K562 (cell line): ENCODE results near the gene LTK. TPM values are rescaled to one million over a fixed set of nuclear protein-coding genes. Genes with fewer than 3 reads are reported as not detected.
A peak's percentile ranks its signal among the peaks of the same experiment; 100 is the strongest.

Source experiments
- ATAC-seq: fragments of 200-7000 bp; cut with Tn5 transposase; 3 replicates; pipeline ENCODE4 v1.9.1; 2020; ENCODE audit warnings: moderate library complexity
- BruUV-seq: library from RNA; stranded (reverse); fragments of 400-500 nt; replicated peaks from 2 replicates; lab custom pipeline; 2021; lab: Mats Ljungman, UMichigan
- CTCF ChIA-PET: fragments of 300-600 bp; formaldehyde crosslinking; extraction: SDS; loops from one replicate; lab custom pipeline; 2021; ENCODE audit warnings: low intra/inter-chr PET ratio; lab: Yijun Ruan, JAX
- POLR2A ChIA-PET: fragments of 300-600, 350-650 bp; sonication (Branson Sonifier 250); formaldehyde crosslinking; extraction: SDS; loops from one replicate; lab custom pipeline; 2021; ENCODE audit warnings: antibody characterized with exemption, inconsistent platforms; lab: Yijun Ruan, JAX
- DNase-seq, 4 experiments: peaks; one replicate each; pipeline versions ENCODE4 v3.0.0 to v3.0.0-alpha.2; 2011 to 2018; ENCODE audit warnings: low spot score in 3 of 4, mixed read lengths in 3 of 4; ENCODE audit errors: extremely low read depth in 1 of 4
- FAIRE-seq: peaks from 2 replicates; lab custom pipeline; 2011; peaks lifted over from hg19 to GRCh38; lab: Jason Lieb, UNC
- H2AFZ ChIP-seq: 2 replicates; pipeline ENCODE4 v1.6.0; 2011; ENCODE audit warnings: low read depth, low read length, control low read depth, inconsistent platforms
- H3K27ac ChIP-seq: fragments of 200-600 bp; 3 replicates; pipeline ENCODE4 v1.8.0; 2011; ENCODE audit warnings: low read depth, mild to moderate bottlenecking, control low read depth, inconsistent platforms, low read length, moderate library complexity, mixed read lengths; ENCODE audit errors: extremely low read depth
- H3K27me3 ChIP-seq, 2 experiments: fragments of 300-600 bp in 1 of 2; 2 replicates in 1 of 2; 3 replicates in 1 of 2; pipeline versions ENCODE4 v1.6.0 to v1.8.0; 2011; ENCODE audit warnings: inconsistent platforms in 2 of 2, low read length in 2 of 2, mild to moderate bottlenecking in 1 of 2, mixed read lengths in 1 of 2, moderate library complexity in 1 of 2; ENCODE audit not compliant: control insufficient read depth in 2 of 2, insufficient read depth in 2 of 2
- H3K36me3 ChIP-seq: fragments of 300-600 bp; 3 replicates; pipeline ENCODE4 v1.8.0; 2011; ENCODE audit warnings: mild to moderate bottlenecking, low read length, inconsistent platforms; ENCODE audit not compliant: control insufficient read depth, insufficient read depth
- H3K4me1 ChIP-seq, 2 experiments: fragments of 200-600 bp in 1 of 2; replicated peaks in 1 of 2; 2 replicates in 1 of 2; 3 replicates in 1 of 2; pipeline versions ENCODE4 v1.5.1 to v1.8.0; 2011; ENCODE audit warnings: inconsistent platforms in 2 of 2, low read length in 2 of 2, mild to moderate bottlenecking in 1 of 2, mixed read lengths in 1 of 2, moderate library complexity in 1 of 2; ENCODE audit not compliant: control insufficient read depth in 2 of 2, insufficient read depth in 2 of 2
- H3K4me2 ChIP-seq: 2 replicates; pipeline ENCODE4 v1.6.1; 2011; ENCODE audit warnings: low read length, control low read depth, inconsistent platforms, mixed read lengths; ENCODE audit not compliant: insufficient read depth
- H3K4me3 ChIP-seq: fragments of 200-600 bp; sonication (generic), shearing (Covaris generic); 2 replicates; pipeline ENCODE4 v1.5.1; 2016; ENCODE audit warnings: control low read depth, inconsistent platforms
- H3K79me2 ChIP-seq: fragments of 200-600 bp; 3 replicates; pipeline ENCODE4 v1.8.0; 2011; ENCODE audit warnings: low read length, inconsistent platforms; ENCODE audit not compliant: control insufficient read depth, insufficient read depth
- H3K9ac ChIP-seq, 2 experiments: 2 replicates each; pipeline versions ENCODE4 v1.6.0 to v1.6.1; 2011; ENCODE audit warnings: low read depth in 2 of 2, low read length in 2 of 2, control low read depth in 1 of 2, inconsistent platforms in 1 of 2, mild to moderate bottlenecking in 1 of 2, mixed read lengths in 1 of 2; ENCODE audit not compliant: insufficient read depth in 1 of 2
- H3K9me1 ChIP-seq: one replicate; pipeline ENCODE4 v1.6.0; 2011; ENCODE audit warnings: inconsistent platforms, mild to moderate bottlenecking, low read length, moderate library complexity; ENCODE audit not compliant: control insufficient read depth, insufficient read depth
- H3K9me3 ChIP-seq: replicated peaks from 2 replicates; pipeline ENCODE4 v1.5.1; 2011; ENCODE audit warnings: low read depth, low read length, inconsistent platforms; ENCODE audit not compliant: control insufficient read depth, insufficient read depth
- H4K20me1 ChIP-seq: replicated peaks from 2 replicates; pipeline ENCODE4 v1.6.1; 2011; ENCODE audit warnings: low read length, inconsistent platforms, mixed read lengths; ENCODE audit not compliant: control insufficient read depth, insufficient read depth
- ATF3 ChIP-seq, 2 experiments: fragments of 450-650 bp in 1 of 2; sonication (generic) in 1 of 2; formaldehyde crosslinking in 1 of 2; IDR thresholded peaks in 1 of 2; conservative IDR thresholded peaks in 1 of 2; 2 replicates each; pipeline versions ENCODE4 v1.6.1 to v1.8.1; 2016 to 2023; ENCODE audit warnings: mild to moderate bottlenecking in 2 of 2, moderate library complexity in 2 of 2, inconsistent platforms in 1 of 2, missing genetic modification reagents in 1 of 2
- CHD1 ChIP-seq: fragments of 200-600 bp; sonication (generic); IDR thresholded peaks from one replicate; pipeline ENCODE4 v1.6.1; 2012; ENCODE audit warnings: mild to moderate bottlenecking, moderate library complexity, low read length, inconsistent platforms
- JUN ChIP-seq, 2 experiments: sonication (generic) in 1 of 2; formaldehyde crosslinking in 1 of 2; IDR thresholded peaks; 2 replicates each; pipeline versions ENCODE4 v1.6.1 to v1.8.0; 2012 to 2022; ENCODE audit warnings: borderline replicate concordance in 2 of 2, mild to moderate bottlenecking in 2 of 2, improper control_type of control experiment in 1 of 2, low read depth in 1 of 2, low read length in 1 of 2, missing genetic modification reagents in 1 of 2
- MTA2 ChIP-seq: fragments of 450-650 bp; IDR thresholded peaks from 2 replicates; pipeline ENCODE4 v1.6.1; 2016; ENCODE audit warnings: low read depth
- NR1H2 ChIP-seq: sonication (generic); formaldehyde crosslinking; IDR thresholded peaks from 2 replicates; pipeline ENCODE4 v1.4.0; 2020; ENCODE audit warnings: mild to moderate bottlenecking, missing genetic modification reagents
- SPI1 ChIP-seq: IDR thresholded peaks from 2 replicates; pipeline ENCODE4 v1.6.1; 2011; ENCODE audit warnings: low read depth, low read length, control low read depth, borderline replicate concordance
- STAT5B ChIP-seq: fragments of 250-450 bp; sonication (Bioruptor Pico); IDR thresholded peaks from 2 replicates; pipeline ENCODE4 v1.8.0; 2021; ENCODE audit warnings: mild to moderate bottlenecking, inconsistent platforms
- TFAP4 ChIP-seq: sonication (generic); formaldehyde crosslinking; IDR thresholded peaks from 2 replicates; pipeline ENCODE4 v1.8.0; 2022; ENCODE audit warnings: missing genetic modification reagents, mild to moderate bottlenecking, moderate library complexity, borderline replicate concordance
- ZNF507 ChIP-seq: conservative IDR thresholded peaks from 2 replicates; pipeline ENCODE4 v1.6.1; 2017; ENCODE audit warnings: missing genetic modification characterization, missing compliant biosample characterization
- WGBS: fragments of 100-300 bp; shearing (Covaris generic); methylation state at CpG from one replicate; pipeline ENCODE4 v1.1.6; 2016; ENCODE audit warnings: low coverage, mixed read lengths; ENCODE audit not compliant: insufficient coverage; ENCODE audit errors: missing lambda C conversion rate; 5-methylcytosine and 5-hydroxymethylcytosine counted together
- in situ Hi-C: fragments of 300-500 bp; cut with MboI; formaldehyde crosslinking; loops from 4 replicates; pipeline ENCODE4 v1.15.0; 2018; ENCODE audit warnings: inconsistent platforms, mixed read lengths
- intact Hi-C: fragments of 100-400 bp; cut with micrococcal nuclease; formaldehyde crosslinking; loops from 2 replicates; pipeline ENCODE4 v1.14.2; 2022
- polyA plus RNA-seq, 8 experiments: library from polyadenylated mRNA; depleted of rRNA in 4 of 8; stranded (reverse) in 5 of 8; unstranded in 3 of 8; fragments of >200 nt; fragmentation: Nextera tagmentation in 2 of 8; fragmentation: Illumina TruSeq in 1 of 8; extraction: Ambion mirVana in 2 of 8; extraction: Trizol in 1 of 8; gene quantifications; 2 replicates each; pipeline versions ENCODE4 v1.2.1 to v1.2.3, GENCODE V29; 2011 to 2014; ENCODE audit warnings: inconsistent platforms in 1 of 8, missing spikeins in 1 of 8
- total RNA-seq, 7 experiments: library from RNA; depleted of rRNA in 6 of 7; stranded (reverse); fragments of >200 nt in 6 of 7; fragmentation: Illumina TruSeq in 2 of 7; extraction: Trizol in 2 of 7; gene quantifications; 2 replicates each; pipeline versions ENCODE4 v1.2.1 to v1.2.3, GENCODE V29; 2011 to 2021; ENCODE audit warnings: low replicate concordance in 1 of 7
- TF ChIP-seq, protein P1 (sequence below): sonication (generic); formaldehyde crosslinking; IDR thresholded peaks from 2 replicates; pipeline ENCODE4 v1.4.0; 2020; ENCODE audit warnings: mild to moderate bottlenecking, missing genetic modification reagents

Gene LTK
- total and polyA plus RNA-seq, 9 of the 15 experiments (the other 6 are each of a cell fraction or from before 2014, with no cell fraction given) = 0.25 to 4.4 (median 1.8) TPM

DNA sequence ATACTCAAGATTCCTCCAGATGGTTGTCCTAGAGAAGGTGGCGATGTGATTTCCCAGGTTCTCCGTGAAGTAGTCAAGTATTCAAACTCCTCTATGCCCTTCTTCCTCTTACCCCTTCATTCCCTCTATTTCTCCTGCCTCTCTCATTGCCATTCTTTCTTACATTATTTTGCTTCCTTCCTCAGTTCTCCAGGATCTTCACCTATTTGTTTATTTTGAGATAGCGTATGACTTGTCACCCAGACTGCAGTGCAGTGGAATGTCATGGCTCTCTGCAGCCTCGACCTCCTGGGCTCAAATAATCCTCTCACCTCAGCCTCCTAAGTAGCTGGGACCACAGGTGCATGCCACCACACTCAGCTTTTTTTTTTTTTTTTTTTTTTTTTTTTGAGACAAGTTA lies 21.7 kb downstream of the LTK start:
- CTCF ChIA-PET = no interaction called here
- Histone ChIP-seq H3K9me3 (no peaks in the 10 kb centered on the region), H2AFZ (no peak overlapping the region), H3K4me1 (peaks cover 23 to 45% of the 10 kb centered on the region in 2 experiments), H3K27me3 (no peaks in the 10 kb centered on the region), H4K20me1 (no peaks in the 10 kb centered on the region), H3K9me1 (no peaks in the 10 kb centered on the region), H3K36me3 (peaks cover 3% of the 10 kb centered on the region; the same call in 1 of the 3 replicates), H3K79me2 (peaks cover 30% of the 10 kb centered on the region), H3K4me2 (no peak overlapping the region), H3K9ac (0 out of 4 replicates have a peak overlapping the region, but pooled peaks of 1 of the 2 experiments have one; percentile 22), H3K4me3 (no peak overlapping the region), H3K27ac (no peak overlapping the region)
- no peak for TF ChIP-seq MTA2
- TF ChIP-seq, protein P1, sequence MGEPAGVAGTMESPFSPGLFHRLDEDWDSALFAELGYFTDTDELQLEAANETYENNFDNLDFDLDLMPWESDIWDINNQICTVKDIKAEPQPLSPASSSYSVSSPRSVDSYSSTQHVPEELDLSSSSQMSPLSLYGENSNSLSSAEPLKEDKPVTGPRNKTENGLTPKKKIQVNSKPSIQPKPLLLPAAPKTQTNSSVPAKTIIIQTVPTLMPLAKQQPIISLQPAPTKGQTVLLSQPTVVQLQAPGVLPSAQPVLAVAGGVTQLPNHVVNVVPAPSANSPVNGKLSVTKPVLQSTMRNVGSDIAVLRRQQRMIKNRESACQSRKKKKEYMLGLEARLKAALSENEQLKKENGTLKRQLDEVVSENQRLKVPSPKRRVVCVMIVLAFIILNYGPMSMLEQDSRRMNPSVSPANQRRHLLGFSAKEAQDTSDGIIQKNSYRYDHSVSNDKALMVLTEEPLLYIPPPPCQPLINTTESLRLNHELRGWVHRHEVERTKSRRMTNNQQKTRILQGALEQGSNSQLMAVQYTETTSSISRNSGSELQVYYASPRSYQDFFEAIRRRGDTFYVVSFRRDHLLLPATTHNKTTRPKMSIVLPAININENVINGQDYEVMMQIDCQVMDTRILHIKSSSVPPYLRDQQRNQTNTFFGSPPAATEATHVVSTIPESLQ (CRISPR knock-in tag) = no peak
- ATAC-seq (no peak), FAIRE-seq (no peak), DNase-seq (no peak)
- in situ Hi-C loops (no loop called here), intact Hi-C loops (loop anchor here (5.0 kb wide), 1 partner anchor 480 kb away; the partner anchor contains the start of gene EHD4)
- BruUV-seq = no TSS peak
- WGBS = 79% methylated on average over 4 of the region's 4 CpGs
- POLR2A ChIA-PET = no interaction called here

GRCh38 chr15:41490355-41490754 lies 23.3 kb downstream of the LTK start:
- Histone ChIP-seq H3K9ac (peak overlapping the region in 1 of 2 experiments; percentile 10; a peak in 1 of 4 replicates), H4K20me1 (no peaks in the 10 kb centered on the region), H3K4me3 (no peak overlapping the region), H3K9me3 (no peaks in the 10 kb centered on the region), H3K4me2 (no peak overlapping the region), H3K9me1 (no peaks in the 10 kb centered on the region), H2AFZ (no peak overlapping the region), H3K27ac (peak overlapping the region; percentile 39; the same call in 1 of the 3 replicates), H3K4me1 (peaks cover 12 to 41% of the 10 kb centered on the region in 2 experiments), H3K27me3 (no peaks in the 10 kb centered on the region), H3K36me3 (no peaks in the 10 kb centered on the region; the same call in 2 of the 3 replicates), H3K79me2 (peaks cover 15% of the 10 kb centered on the region)
- peak; percentile 61 for FAIRE-seq
- ATAC-seq = no peak
- ChIA-PET CTCF (no interaction called here), POLR2A (interaction anchor here (1.2 kb wide), 1 partner anchor 67 kb away, joined by 5 read pairs; no protein-coding TSS in a partner anchor)
- WGBS = 31% methylated on average over 4 of the region's 4 CpGs
- in situ Hi-C loops (no loop called here), intact Hi-C loops (loop anchor here (5.0 kb wide), 1 partner anchor 482 kb away; the partner anchor contains the start of gene EHD4)
- peak; percentile 46 to 62 (median 50) for DNase-seq
- BruUV-seq = no TSS peak
- TF ChIP-seq SPI1 (no peak), JUN (IDR thresholded peaks at IDR 0.05; ENCODE audit: borderline replicate concordance, low read depth, low read length) (peak; percentile 93), JUN (CRISPR knock-in tag; IDR thresholded peaks at IDR 0.05; ENCODE audit: borderline replicate concordance) (peak; percentile 90; the same call in 1 of the 2 replicates), NR1H2 (no peak), STAT5B (CRISPR knock-in tag) (no peak), TFAP4 (CRISPR knock-in tag) (peak; percentile 31), CHD1 (no peak), ZNF507 (tag) (no peak), ATF3 (IDR thresholded peaks at IDR 0.05) (peak; percentile 96), ATF3 (CRISPR knock-in tag; conservative IDR thresholded peaks at IDR 0.05) (no peak; the same call in 1 of the 2 replicates)
